ENCODE measurements around the gene GP9.

The GP9 gene

DNA sequence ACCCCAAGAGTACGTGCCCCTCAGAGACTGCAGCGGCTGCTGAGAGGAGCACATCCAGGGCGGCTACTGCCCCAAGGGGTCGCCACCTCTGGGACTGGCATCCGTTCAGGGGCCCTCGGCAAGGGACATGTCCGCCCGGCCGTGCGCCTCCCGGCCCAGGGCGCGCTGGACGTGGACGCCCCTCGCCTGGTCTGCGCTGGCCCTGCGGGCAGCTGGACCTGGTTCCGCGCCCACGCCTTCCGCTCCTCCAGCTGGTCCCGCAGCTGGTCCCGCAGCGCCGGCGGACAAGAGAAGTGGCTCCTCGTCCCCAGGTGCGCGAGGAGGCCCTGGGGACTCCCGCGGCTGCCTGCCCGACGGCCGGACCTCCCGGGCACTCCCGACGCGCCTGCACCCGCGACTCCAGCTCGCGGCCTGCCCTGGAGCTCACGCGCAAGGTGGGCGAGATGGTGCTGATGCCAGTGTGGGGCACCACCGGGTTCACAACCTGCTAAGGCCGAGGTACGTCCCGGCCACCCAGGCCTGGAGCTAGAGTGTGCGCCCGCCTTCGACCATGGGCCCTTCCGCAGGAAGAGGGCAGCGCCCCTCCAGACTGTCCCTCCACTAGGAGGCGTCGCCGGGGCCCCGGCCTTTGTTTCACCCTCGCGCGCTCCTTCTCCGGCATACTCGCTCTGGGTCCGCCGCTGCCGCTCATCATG is 14.4 kb upstream of the GP9 start:
- no peak for DNase-seq (ENCODE audit: low read depth)
- peak overlapping the region; percentile 27 for H3K4me3 ChIP-seq (ENCODE audit: low read depth, low read length)

DNA sequence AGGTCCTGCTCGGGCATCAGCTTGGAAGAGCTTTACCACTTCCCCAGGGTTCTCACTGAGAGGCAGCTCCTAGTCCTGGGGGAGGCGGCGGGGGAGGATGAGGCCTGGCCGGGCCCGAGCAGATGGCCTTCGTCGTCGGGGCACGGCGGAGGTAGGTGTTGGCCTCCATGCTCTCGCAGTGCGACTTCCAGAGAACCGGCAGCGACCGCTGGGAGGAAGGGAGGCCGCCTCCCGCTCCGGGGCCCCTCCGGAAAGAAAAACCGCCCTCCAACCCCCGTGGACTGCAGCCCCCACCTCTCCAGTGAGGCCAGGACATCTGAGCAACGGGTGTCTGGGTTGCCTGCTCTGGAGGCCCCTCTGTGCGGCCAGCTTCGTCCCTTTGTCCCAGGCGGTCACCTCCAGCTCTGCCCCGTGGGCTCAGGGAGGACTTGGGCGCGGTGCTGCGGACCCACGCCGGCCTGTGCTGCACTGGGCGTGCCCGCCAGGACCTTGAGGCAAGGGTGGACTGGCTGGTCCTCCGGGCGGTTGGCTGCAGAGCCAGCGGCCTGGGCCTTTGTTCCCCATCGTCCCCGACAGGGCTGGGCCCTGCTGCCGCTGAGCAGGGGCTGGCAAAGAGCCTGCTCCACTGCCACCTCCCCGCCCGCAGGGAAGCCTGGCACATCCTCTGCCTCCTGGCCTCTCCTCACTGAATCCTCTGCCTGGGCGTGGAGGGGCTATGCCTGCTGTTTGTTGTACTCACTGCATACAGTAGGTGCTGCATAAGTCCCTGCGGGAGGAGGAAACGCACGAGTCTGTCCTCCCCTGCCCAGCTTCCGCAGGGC is 13.6 kb upstream of the GP9 start:
- H3K4me3 ChIP-seq (ENCODE audit: low read depth, low read length), result no peak overlapping the region
- DNase-seq (ENCODE audit: low read depth), result no peak

DNA sequence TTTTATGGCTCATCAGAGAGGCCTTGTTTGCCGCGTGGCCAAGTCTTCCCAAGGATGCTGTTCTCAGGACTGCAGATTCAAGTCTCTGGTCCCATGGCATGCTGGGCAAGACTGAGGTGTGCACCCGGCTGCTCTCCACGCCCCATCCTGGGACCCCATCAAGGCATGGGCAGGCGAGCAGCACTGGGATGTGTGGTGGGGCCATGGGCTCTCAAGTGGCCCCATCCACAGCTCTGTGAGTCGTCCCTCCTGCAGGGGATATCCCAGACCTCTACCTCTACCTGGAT is 13.1 kb upstream of the GP9 start:
- no peak for DNase-seq (ENCODE audit: low read depth)
- H3K4me3 ChIP-seq (ENCODE audit: low read depth, low read length), result no peak overlapping the region

DNA sequence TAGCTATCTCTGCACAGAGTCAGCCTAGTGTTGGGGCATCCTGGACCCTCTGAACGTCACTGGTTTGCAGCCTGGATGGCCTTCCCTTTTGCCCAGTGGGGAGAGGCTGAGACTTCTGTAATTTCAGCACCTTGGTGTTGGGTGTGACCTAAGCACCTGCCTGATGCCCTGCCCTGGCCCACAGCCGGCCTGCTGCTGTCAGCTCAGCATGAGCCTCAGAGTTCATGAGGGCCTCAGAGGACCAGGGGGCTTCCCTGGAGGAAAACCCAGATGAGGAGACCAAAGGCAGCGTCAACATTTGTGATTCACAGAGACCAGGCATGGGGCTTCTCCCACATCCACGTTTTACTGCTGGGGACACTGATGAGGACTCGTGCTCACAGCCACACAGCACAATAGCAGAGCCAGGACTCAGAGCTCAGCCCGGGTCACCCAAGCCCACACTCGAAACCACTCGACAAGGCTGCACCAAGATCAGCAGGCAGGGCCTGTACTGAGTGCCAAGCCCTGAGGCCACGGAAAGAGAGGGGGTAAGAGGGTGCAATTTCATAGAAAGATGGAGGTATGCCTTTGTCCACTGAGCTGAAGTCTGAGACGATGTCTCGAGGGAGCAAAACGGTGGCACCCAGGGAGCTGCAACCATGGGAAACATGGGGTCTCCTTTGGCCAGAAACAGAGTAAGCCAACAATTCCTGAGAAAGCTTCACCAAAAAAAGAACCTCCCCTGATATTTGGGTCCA is 9.9 kb upstream of the GP9 start:
- no peak overlapping the region for H3K4me3 ChIP-seq (ENCODE audit: low read depth, low read length)
- no peak for DNase-seq (ENCODE audit: low read depth)

DNA sequence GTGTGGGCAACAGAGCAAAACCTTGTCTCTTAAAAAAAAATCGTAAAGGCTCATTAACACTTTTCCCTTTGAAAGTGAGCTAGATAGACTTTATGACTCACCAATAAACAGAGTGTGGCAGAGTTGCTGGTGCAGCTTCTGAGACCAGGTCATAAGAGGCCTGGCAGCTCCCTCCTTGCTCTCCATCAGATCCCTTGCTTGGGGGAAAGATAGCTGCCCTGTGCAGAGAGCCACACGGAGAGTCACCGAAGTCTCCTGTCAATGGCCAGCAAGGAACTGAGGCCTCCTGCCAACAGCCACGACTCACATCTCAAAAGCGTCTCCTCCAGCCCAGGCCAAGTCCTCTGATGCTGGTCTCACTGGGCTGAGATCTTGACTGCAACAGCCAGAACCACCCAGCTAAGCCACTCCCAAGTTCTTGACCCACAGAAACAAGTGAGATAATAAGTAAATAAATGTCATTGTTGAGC is 8.7 kb upstream of the GP9 start:
- no peak overlapping the region for H3K4me3 ChIP-seq (ENCODE audit: low read depth, low read length)
- no peak for DNase-seq (ENCODE audit: low read depth)

DNA sequence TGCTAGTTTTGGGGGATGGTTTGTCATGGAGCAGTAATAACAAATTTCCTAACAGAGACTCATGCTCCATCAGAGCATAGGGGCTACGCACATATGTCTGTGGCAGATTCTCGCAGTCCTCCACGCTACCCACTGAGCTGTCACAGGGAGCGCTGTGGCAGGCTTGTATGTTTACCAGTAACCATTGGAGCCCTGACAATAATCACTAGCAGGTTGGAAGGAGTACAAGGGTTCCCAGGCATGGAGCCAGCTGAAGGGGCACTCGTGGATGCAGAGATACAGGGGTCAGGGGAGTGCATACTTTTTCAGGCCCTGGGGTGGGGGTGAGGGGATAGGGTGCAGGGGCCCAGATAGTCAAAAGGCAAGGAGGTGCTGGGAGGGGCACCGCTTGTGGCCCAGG is 7.9 kb upstream of the GP9 start:
- no peak overlapping the region for H3K4me3 ChIP-seq (ENCODE audit: low read depth, low read length)
- DNase-seq (ENCODE audit: low read depth), result no peak

DNA sequence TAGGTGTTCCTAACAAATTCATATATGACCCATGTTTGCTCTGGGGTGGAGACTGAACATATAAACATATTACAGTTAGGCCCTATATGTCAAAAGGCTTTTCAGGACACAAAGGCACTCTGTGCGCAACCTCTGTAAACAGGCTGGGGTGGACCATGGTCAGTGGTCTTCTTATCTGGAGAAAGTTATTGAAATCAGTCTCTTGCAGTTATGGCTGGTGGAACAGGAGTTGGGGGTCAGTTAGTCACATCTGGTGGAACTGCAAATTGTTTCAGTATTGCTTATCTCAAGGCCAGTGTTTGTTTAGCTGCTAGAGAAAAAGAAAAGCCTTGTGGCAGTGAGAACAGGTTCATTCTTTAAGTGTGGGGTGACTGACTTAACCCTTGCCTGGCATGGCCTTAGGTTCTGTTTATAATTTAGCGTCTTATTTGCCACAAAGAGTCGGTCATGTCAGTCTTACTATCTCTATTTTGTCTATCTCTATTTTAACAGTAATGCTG is 5.9 kb upstream of the GP9 start:
- no peak for DNase-seq (ENCODE audit: low read depth)
- no peak overlapping the region for H3K4me3 ChIP-seq (ENCODE audit: low read depth, low read length)

DNA sequence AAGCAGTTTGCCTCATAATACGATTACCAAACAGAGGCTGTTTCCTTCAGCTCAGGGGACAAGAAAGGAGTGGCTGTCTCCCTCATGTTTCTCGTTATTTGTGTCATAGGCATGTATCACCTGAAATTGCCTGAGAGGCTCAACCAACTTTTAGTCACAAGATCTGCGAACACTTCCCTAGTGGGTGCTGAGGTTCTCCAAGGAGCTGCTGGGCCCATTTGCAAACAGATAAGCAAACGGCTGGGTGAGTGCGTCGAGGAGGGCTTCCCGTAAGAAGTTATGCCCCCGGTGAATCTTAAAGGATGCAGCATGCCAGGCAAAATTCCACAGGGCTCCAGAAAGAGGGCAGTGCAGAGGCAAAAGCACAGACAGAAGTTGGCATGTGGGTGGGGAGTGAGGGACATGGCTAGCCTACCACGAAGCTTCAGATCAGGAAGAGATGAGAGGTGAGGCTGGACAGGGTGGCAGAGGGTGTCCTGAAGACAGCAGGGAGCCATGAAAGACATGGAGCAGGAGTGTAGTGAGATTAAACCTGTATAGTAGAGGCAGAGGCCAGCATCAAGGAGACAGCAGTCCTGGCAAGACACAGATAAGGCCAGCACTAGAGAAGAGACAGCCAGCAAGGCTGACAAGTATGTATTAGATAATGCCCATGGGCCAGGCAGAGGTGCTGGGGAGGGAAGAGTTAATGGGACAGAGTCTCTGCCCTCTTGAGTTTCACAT is 4.0 kb upstream of the GP9 start:
- DNase-seq (ENCODE audit: low read depth), result no peak

DNA sequence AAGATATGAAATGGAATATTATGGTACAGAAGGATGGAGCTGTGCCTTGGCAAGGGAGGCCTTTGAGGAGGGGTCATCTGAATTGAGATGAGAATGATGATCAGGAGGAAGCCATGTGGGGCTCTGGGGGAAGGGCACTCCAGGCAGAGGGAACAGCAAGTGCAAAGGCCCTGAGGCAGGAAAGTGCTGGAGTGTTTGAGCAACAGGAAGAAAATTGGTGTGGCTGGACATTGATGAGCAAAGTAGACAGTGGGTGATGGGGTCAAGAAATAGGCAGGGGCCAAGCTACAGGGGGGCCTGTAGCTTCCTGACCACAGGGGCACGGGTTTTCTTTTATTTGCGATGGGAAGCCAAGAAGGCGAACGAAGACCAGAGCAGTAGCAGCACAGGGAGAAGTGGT is 3.3 kb upstream of the GP9 start:
- no peak overlapping the region for H3K4me3 ChIP-seq (ENCODE audit: low read depth, low read length)
- no peak for DNase-seq (ENCODE audit: low read depth)

More for the DNA sequence above, 4.0 kb upstream of the GP9 start:
- H3K4me3 ChIP-seq (ENCODE audit: low read depth, low read length), result no peak overlapping the region

DNA sequence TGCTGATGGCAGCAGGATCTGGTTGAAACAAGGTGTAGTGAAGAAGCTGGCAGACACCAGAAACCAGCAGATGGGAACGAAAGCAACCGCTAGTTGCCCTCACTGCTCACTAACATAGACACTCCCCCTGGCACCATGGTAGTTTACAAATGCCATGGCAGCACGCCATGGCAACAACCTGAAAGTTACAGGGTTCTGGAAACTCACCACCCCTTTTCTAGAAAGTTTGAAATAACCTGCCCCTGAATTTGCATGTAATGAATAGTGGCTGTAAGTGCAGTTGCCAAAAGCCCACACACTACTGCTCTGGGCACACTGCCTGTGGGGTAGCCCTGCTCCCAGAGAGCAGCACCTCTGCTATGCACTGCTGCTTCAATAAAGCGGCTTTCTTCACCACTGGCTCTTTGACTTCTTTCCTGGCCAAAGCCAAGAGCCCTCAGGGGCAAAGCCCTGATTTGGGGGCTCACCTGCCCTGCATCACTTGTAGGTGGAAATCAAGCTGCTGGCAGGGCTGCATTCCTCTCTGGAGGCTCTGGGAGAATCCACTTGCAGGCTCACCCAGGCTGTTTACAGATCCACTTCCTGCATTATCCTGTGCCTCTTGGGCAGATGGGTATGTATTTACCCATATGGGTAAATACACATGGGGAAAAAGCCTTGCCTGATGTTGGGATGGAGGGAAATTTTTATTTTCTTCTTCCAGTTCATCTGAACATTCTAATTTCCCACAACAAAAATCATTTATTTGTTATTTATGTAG is 2.0 kb upstream of the GP9 start:
- H3K4me3 ChIP-seq (ENCODE audit: low read depth, low read length), result no peak overlapping the region
- no peak for DNase-seq (ENCODE audit: low read depth)

DNA sequence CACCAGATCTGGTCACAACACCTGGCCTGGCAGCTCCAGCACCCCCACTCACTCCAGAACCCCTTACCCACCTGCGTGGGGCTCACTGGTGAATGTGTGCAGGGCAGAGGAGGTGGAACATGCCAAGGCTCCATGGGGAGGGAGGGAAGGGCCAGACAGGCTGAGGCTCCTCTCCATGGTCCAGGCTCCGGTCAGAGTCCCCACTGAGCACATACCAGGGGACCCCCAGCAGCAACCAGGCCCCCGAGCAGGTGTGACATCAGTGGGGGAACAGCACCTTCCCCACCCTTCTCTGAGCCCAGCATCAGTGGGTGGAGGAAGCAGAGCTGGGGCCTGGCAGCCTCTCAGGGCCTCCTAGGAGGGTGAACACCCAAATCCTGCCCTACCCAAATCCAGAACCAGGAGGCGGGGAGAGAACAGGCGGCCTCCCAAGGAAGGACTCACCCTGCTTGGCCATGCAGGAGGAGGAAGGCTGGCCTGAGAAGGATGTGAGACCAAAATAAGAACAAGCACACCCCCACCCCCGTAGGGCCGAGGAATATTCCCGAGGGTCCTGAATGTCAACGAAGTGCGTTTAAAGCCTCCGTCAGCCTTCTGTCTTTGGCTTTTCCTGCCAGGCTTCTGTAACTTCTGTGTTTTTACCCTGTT is 1.1 kb upstream of the GP9 start:
- no peak overlapping the region for H3K4me3 ChIP-seq (ENCODE audit: low read depth, low read length)
- no peak for DNase-seq (ENCODE audit: low read depth)

DNA sequence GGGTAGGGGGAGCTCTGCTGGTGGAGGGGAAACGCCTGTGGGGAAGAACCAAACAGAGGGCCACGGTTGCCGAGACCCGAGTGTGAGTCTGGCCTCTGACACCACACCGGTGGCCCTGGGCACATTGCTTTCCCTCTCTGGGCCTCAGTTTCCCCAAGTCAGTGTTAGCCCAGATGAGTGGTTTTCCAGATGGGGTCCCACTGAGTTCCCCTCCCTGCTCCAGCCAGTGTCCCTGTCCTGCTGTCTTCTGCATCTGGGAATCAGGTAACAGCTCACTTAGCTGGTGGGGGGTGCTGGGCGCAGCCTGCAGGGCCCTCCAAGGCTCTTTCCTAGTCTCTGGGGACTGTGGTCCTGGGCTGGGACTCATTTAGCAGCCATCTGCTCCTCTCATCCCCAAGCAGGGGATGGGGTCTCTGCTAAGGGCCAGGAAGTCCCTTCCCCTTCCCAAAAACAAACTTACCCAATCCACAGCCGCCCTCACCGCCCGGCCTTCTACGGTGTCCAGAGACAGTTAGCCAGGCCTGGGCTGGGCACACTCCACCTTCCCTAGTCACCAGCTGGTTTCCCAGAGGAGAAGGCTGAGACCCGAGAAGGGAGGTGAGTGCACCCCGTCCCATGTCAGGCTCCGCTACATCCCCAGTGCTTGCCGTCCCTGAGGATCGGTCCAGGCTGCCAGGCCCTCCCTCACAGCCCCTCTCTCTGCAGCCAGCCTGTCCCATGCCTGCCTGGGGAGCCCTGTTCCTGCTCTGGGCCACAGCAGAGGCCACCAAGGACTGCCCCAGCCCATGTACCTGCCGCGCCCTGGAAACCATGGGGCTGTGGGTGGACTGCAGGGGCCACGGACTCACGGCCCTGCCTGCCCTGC is 676 bp downstream of the GP9 start:
- no peak overlapping the region for H3K4me3 ChIP-seq (ENCODE audit: low read depth, low read length)
- no peak for DNase-seq (ENCODE audit: low read depth)

DNA sequence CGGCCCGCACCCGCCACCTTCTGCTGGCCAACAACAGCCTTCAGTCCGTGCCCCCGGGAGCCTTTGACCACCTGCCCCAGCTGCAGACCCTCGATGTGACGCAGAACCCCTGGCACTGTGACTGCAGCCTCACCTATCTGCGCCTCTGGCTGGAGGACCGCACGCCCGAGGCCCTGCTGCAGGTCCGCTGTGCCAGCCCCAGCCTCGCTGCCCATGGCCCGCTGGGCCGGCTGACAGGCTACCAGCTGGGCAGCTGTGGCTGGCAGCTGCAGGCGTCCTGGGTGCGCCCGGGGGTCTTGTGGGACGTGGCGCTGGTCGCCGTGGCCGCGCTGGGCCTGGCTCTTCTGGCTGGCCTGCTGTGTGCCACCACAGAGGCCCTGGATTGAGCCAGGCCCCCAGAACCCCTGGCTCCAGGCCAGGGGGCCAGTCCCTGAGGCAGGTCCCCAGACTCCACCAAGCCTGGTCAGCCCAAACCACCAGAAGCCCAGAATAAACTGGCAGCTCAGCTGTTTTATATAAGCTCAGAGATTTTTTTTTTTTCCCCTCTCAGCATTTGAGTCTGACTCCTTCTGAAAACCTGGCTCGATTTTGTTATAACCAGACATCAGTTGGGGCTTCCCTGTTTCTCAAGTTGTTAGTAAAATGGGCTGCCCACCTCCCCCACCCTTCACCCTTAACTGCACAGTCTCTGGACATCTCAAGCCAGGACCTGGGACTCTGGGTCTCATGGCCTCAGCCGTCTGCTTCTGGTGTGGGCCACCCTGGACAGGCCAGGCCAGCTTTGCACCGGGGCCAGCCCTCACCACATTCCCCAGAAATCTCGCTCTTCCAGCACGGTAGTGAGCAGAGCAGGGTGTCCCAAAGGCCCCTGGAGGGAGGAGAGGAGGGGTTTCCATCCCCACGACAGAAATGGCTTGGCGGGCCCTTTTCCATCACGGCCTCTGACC is 1.6 kb downstream of the GP9 start:
- no peak overlapping the region for H3K4me3 ChIP-seq (ENCODE audit: low read depth, low read length)
- DNase-seq (ENCODE audit: low read depth), result no peak

DNA sequence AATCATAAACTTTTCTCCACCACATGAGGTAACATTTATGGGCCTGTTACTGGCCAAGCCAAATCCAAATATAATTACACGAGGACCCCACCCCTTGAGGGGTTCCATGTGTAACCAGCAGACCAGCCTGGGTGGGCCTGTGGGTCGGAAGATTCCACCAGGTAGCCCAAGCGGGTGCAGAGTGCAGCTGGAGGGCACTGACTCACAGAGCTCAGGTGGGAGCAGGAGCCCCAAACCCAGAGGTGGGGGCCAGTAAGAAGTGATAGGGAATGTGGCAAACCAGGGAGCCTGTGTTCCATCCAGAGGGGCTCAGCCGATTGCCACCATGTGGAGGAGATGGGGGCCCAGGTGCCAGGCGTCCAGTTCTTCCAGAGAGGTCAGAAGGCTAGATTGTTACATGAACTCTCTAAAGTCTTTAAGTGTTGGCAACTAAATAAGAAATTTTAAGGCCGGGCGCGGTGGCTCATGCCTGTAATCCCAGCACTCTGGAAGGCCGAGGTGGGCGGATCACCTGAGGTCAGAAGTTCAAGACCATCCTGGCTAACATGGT is 2.6 kb downstream of the GP9 start:
- H3K4me3 ChIP-seq (ENCODE audit: low read depth, low read length), result no peak overlapping the region
- no peak for DNase-seq (ENCODE audit: low read depth)

DNA sequence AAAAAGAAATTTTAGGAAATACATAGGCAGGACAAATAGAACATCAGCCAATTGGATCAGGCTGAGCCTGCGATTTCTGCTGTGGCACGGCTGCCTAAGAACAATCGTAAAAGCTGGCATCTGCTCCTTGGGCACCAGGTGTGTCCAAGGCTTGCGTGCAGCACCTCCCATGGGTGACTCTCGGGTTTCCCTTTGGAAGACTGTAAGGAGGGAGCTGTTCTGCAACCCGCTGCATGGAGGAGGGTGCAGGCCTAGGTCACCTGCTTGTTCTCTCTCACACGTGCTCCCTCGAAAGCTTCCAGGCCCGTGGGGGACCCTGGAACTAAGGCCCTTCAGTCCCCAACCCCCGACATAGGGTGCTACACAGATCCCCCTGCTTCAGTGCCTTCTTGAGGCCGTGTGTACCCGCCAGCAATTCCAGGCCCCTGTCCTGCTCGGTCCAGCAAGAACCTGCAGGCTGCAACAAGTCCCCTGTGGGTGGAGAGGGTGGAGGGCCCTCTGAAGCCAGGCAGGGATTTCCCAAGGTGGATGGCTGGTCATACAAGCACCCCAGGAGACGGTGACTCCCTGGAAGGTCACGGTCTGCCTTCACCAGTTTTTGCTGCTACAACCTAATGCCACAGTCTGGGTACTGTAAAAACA is 3.4 kb downstream of the GP9 start:
- no peak for DNase-seq (ENCODE audit: low read depth)
- H3K4me3 ChIP-seq (ENCODE audit: low read depth, low read length), result no peak overlapping the region

Data from skeletal muscle cell (primary cell).